Activated T-helper 1 cell treated with anti-CD3 and anti-CD28 coated beads, Interleukin-2, amount 50 U/mL, for 16 hours (primary cell): Measurements from ENCODE around the gene HIVEP1.

ENCODE experiments used
- DNase-seq, 2 donors: peaks; one replicate each; pipeline ENCODE4 v3.0.0-alpha.2; 2020; ENCODE audit warnings: low read depth in 1 of 2, low spot score in 1 of 2

HIVEP1 gene

DNA sequence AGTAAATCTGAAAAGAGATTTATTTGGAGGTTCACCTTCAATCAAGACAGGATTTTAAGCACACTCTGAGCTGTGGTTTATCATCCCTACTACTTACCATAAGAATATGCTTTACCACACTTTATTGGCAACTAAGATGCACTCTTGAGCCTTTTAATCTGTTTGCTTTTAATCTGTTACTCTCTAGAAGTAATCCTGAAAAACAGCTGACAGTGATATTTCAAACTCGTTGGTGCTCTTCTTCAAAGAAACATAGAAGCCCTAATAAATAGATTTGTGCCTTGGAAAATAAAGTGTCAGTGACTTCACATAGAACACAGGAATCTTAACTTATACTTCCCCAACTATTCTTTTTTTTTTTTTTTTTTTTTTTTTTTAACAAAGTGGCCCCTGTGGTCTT lies 102.9 kb downstream of the HIVEP1 start:
- no peak for DNase-seq

- DNase-seq = no peak
Observed at GRCh38 chr6:12115492-12115891, 103.4 kb downstream of the HIVEP1 start.

- no peak for DNase-seq
Observed at GRCh38 chr6:12116264-12116800, 104.2 kb downstream of the HIVEP1 start.

DNA sequence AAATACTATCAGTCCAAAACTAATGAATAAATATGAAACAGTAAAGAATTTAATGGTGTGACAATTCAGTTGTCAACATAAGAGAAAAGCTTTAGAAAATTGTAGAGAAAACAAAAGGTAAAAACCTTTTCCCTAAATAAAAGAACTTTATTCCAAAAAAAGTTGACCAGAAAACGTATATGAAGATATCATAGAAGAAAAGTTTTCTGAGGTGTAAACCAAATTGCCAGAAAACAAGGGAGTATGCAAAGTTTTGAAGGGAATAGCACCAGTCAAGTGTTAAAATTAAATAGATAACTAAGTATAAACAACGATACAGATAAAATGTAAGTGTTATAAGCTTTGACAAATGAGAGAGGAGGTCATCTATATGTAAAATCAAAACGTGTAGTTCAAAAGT lies 104.9 kb downstream of the HIVEP1 start:
- no peak for DNase-seq

- DNase-seq = no peak
Observed at GRCh38 chr6:12118607-12119006, 106.5 kb downstream of the HIVEP1 start.

GRCh38 chr6:12119085-12119588 lies 107.0 kb downstream of the HIVEP1 start:
- DNase-seq = no peak

- no peak for DNase-seq
Observed at GRCh38 chr6:12125396-12125795, 113.3 kb downstream of the HIVEP1 start.

GRCh38 chr6:12126051-12126450 lies 113.9 kb downstream of the HIVEP1 start:
- no peak for DNase-seq

DNA sequence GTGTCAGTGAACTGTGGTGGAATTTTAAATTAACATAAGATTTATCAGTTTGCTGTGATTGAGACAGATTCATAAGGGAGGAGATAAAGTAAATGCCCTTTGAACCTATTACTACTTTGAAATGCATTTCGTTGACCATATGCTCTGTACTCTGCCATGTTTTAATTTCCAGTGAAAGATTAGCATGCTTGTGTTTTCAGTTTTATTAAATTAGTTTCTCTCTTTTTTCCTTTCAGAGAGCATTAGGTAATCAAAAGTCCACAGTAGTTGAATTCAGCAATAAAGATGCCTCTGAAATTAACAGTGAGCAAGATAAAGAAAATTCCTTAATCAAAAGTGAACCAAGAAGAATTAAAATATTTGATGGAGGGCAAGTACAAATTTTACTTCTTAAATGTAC lies 117.4 kb downstream of the HIVEP1 start:
- no peak for DNase-seq

DNA sequence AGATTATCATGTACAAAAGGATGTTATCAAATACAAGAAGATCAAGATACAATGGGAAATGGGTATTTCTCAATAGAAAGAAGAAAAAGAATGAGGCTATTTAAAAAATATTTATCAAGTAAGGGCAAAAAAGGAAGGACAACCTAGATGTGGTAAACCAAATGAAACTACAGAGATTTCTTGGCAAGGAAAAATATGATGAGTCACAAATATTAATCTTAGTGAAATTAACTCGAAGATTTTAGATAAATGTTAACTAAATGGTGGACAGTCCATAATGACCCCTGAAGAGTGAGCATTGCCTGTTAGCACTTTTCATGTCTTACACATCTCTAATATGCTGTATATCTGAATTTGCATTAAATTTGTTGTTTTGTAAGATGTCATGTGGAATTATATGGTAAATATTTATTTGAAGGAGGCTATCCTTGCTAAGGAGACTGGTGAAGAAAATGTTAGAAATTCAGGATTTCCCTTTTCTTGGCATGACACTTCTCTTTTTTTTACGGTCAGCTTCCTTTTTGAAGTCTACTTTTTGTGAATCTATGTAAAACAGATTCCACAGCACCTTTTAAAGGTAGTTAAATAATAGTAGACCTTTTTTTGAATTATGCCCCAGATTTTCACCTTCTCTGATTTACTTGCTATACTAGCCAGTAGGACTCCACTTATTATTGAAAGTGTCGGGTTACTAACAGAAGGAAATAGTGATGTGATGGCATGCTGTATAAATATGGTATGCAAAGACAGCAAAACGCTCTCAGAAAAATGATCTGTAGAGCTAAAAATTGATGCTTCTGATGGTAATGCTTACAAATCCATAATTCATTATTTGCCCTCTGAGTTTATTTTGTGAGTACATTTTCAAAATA lies 120.5 kb downstream of the HIVEP1 start:
- no peak for DNase-seq

GRCh38 chr6:12134581-12134980 lies 122.5 kb downstream of the HIVEP1 start:
- no peak for DNase-seq

DNA sequence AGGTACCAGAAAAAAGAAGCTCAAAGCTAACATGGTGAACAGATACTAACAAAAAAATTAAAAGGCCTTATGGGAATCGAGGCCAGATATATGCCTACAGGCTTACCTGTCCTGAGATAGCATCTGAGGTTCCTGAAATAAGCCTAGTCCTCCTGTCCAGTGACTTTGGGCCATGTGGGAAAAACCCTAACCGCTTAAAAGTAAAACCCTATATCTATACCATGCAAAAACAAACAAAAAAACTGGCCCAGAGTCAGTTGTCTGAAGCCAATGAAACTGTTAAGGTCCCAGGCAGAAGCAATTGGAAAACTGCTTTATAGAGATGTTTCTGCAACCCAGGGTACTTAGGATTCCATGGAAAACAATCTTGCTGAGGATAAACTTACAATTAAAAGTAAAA lies 122.9 kb downstream of the HIVEP1 start:
- DNase-seq = no peak

GRCh38 chr6:12136905-12137304 lies 124.8 kb downstream of the HIVEP1 start:
- no peak for DNase-seq

DNA sequence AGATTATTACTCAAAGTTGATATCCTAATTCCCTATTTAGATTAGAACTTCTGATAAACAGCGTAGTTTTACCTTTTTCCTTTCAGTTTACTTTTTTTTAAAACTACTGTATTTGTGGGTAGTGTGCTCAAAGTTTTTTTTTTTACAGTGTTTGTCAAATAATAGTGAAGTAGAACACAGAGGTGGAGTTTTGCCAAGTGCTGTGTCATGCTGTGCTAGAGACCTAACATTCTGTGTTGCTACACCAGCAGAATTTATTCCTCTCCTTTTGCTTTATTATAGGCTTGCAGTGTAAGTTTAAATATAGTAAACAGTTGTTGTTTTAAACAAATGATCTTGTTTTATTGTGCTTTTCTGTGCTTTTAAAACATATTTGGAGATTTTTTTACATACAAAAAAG lies 125.4 kb downstream of the HIVEP1 start:
- no peak for DNase-seq

- DNase-seq = no peak
Observed at GRCh38 chr6:12138381-12138780, 126.3 kb downstream of the HIVEP1 start.

- no peak for DNase-seq
Observed at GRCh38 chr6:12138936-12139335, 126.8 kb downstream of the HIVEP1 start.

DNA sequence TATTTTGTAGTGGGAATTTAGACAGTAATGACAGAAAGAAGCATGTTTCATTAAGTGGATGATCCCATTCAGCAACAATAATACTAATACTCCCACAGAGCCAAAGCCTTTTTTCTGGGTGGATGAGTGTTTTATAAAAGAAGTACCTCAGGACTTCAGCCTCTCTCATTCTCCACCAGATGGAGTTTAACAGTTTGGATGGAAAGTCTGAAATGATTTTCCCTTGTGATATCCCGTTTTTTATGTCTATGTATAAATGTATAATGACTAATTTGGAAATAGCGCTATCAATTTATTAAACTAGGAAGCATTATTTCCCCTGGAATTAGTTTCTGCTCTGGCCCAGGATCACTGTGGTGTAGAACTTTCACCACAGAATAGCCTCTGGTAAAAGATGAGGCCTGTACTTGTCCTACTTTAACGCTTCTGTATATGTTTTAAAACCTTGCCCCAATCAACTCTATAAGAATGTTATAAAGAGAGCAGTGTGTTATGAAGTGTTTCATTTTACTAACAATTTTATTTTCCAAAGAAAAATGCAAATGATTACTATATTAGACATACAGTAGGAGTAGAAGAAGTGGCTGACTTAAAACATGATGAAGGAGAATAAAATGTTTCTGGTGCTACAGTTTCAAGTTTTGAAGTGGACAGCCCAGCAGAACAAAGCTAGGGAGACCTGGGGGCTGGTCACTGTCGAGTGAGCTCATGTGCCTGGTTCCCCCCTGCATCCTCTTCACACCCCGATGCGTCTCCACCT lies 135.6 kb downstream of the HIVEP1 start:
- DNase-seq = no peak

- no peak for DNase-seq
Observed at GRCh38 chr6:12148317-12148801, 136.2 kb downstream of the HIVEP1 start.

DNA sequence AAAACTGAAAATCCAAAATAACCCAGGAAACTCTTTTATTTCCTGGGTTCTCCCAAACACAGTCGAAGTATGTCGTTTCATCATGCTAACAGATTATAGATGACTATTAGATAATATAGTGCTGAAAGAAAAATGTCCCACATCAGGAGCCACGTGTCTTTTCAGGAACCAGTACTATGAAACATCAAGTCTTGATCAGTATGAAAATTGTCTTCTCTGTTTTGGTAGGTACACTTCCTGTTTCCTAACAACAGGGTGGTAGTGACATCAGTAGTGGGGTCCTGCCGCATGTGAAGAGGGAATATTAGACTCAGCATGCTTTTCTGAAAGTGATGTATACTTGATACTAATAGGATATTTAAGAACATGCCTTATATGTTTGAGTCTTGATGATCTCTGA lies 136.7 kb downstream of the HIVEP1 start:
- no peak for DNase-seq

- no peak for DNase-seq
Observed at GRCh38 chr6:12149944-12150510, 137.9 kb downstream of the HIVEP1 start.

GRCh38 chr6:12150812-12151432 lies 138.8 kb downstream of the HIVEP1 start:
- DNase-seq = no peak
